ENCODE measurements around the gene TSHZ2.

TSHZ2 gene

GRCh38 chr20:53036992-53037391 lies 64.8 kb downstream of the TSHZ2 start:
- TF ChIP-seq GATA3 (IDR thresholded peaks at IDR 0.05; ENCODE audit: low read depth, low read length), result no peak
- no peak for TF ChIP-seq GATA2 (IDR thresholded peaks at IDR 0.05; ENCODE audit: low read depth, low read length)

GRCh38 chr20:53037621-53038020 lies 65.5 kb downstream of the TSHZ2 start:
- TF ChIP-seq GATA2 (IDR thresholded peaks at IDR 0.05; ENCODE audit: low read depth, low read length) (no peak), GATA3 (IDR thresholded peaks at IDR 0.05; ENCODE audit: low read depth, low read length) (no peak)

- TF ChIP-seq GATA3 (IDR thresholded peaks at IDR 0.05; ENCODE audit: low read depth, low read length) (no peak), GATA2 (IDR thresholded peaks at IDR 0.05; ENCODE audit: low read depth, low read length) (no peak)
Measured at GRCh38 chr20:53038299-53038698, 66.1 kb downstream of the TSHZ2 start.

- no peak for TF ChIP-seq GATA2 (IDR thresholded peaks at IDR 0.05; ENCODE audit: low read depth, low read length)
- TF ChIP-seq GATA3 (IDR thresholded peaks at IDR 0.05; ENCODE audit: low read depth, low read length), result no peak
Measured at GRCh38 chr20:53040693-53041589, 68.8 kb downstream of the TSHZ2 start.

GRCh38 chr20:53042521-53042920 lies 70.4 kb downstream of the TSHZ2 start:
- TF ChIP-seq GATA2 (IDR thresholded peaks at IDR 0.05; ENCODE audit: low read depth, low read length), result no peak
- no peak for TF ChIP-seq GATA3 (IDR thresholded peaks at IDR 0.05; ENCODE audit: low read depth, low read length)

GRCh38 chr20:53044296-53044695 lies 72.1 kb downstream of the TSHZ2 start:
- TF ChIP-seq GATA3 (IDR thresholded peaks at IDR 0.05; ENCODE audit: low read depth, low read length), result no peak

GRCh38 chr20:53045941-53046340 lies 73.8 kb downstream of the TSHZ2 start:
- no peak for TF ChIP-seq GATA2 (IDR thresholded peaks at IDR 0.05; ENCODE audit: low read depth, low read length)
- TF ChIP-seq GATA3 (IDR thresholded peaks at IDR 0.05; ENCODE audit: low read depth, low read length), result no peak

- TF ChIP-seq GATA2 (IDR thresholded peaks at IDR 0.05; ENCODE audit: low read depth, low read length), result no peak
- no peak for TF ChIP-seq GATA3 (IDR thresholded peaks at IDR 0.05; ENCODE audit: low read depth, low read length)
Measured at GRCh38 chr20:53047203-53047602, 75.0 kb downstream of the TSHZ2 start.

GRCh38 chr20:53048387-53048786 lies 76.2 kb downstream of the TSHZ2 start:
- TF ChIP-seq GATA3 (IDR thresholded peaks at IDR 0.05; ENCODE audit: low read depth, low read length), result no peak
- no peak for TF ChIP-seq GATA2 (IDR thresholded peaks at IDR 0.05; ENCODE audit: low read depth, low read length)

GRCh38 chr20:53050338-53050737 lies 78.2 kb downstream of the TSHZ2 start:
- TF ChIP-seq GATA3 (IDR thresholded peaks at IDR 0.05; ENCODE audit: low read depth, low read length) (no peak), GATA2 (IDR thresholded peaks at IDR 0.05; ENCODE audit: low read depth, low read length) (no peak)

- TF ChIP-seq GATA2 (IDR thresholded peaks at IDR 0.05; ENCODE audit: low read depth, low read length) (no peak), GATA3 (IDR thresholded peaks at IDR 0.05; ENCODE audit: low read depth, low read length) (no peak)
Measured at GRCh38 chr20:53052380-53052779, 80.2 kb downstream of the TSHZ2 start.

- no peak for TF ChIP-seq GATA3 (IDR thresholded peaks at IDR 0.05; ENCODE audit: low read depth, low read length)
- no peak for TF ChIP-seq GATA2 (IDR thresholded peaks at IDR 0.05; ENCODE audit: low read depth, low read length)
Measured at GRCh38 chr20:53053595-53053994, 81.4 kb downstream of the TSHZ2 start.

- TF ChIP-seq GATA3 (IDR thresholded peaks at IDR 0.05; ENCODE audit: low read depth, low read length) (no peak), GATA2 (IDR thresholded peaks at IDR 0.05; ENCODE audit: low read depth, low read length) (no peak)
Measured at GRCh38 chr20:53055367-53056067, 83.4 kb downstream of the TSHZ2 start.

- TF ChIP-seq GATA3 (IDR thresholded peaks at IDR 0.05; ENCODE audit: low read depth, low read length) (no peak), GATA2 (IDR thresholded peaks at IDR 0.05; ENCODE audit: low read depth, low read length) (no peak)
Measured at GRCh38 chr20:53057579-53057978, 85.4 kb downstream of the TSHZ2 start.

GRCh38 chr20:53059848-53060247 lies 87.7 kb downstream of the TSHZ2 start:
- no peak for TF ChIP-seq GATA3 (IDR thresholded peaks at IDR 0.05; ENCODE audit: low read depth, low read length)
- no peak for TF ChIP-seq GATA2 (IDR thresholded peaks at IDR 0.05; ENCODE audit: low read depth, low read length)
